Tibial nerve (tissue), 4 donors: Measurements from ENCODE around the gene NDUFA13. TPM values are rescaled to one million over a fixed set of nuclear protein-coding genes. Genes with fewer than 3 reads are reported as not detected.
A peak's percentile ranks its signal among the peaks of the same experiment; 100 is the strongest.

Source experiments
- DNase-seq, 2 donors: peaks; one replicate each; pipeline ENCODE4 v3.0.0-alpha.2; 2019; ENCODE audit warnings: low spot score in 2 of 2
- H3K27ac ChIP-seq, 4 donors: fragments of 200-600 bp; sonication (generic) in 3 of 4; one replicate each; pipeline ENCODE4 v1.5.1; 2017 to 2019; ENCODE audit warnings: mild to moderate bottlenecking in 1 of 4
- H3K27me3 ChIP-seq, 2 donors: fragments of 200-600 bp; sonication (generic) in 1 of 2; one replicate each; pipeline versions ENCODE4 v1.5.1 to v1.6.0; 2017 to 2019
- H3K36me3 ChIP-seq, 3 donors: fragments of 200-600 bp; sonication (generic); one replicate each; pipeline ENCODE4 v1.5.1; 2018 to 2019
- H3K4me1 ChIP-seq, 4 donors: fragments of 200-600 bp; sonication (generic) in 3 of 4; one replicate each; pipeline ENCODE4 v1.5.1; 2017 to 2019
- H3K4me3 ChIP-seq, 4 donors: fragments of 200-600 bp; sonication (generic) in 3 of 4; one replicate each; pipeline ENCODE4 v1.5.1; 2017 to 2019; ENCODE audit warnings: mild to moderate bottlenecking in 1 of 4, moderate library complexity in 1 of 4
- H3K9me3 ChIP-seq, 4 donors: fragments of 200-600 bp; sonication (generic) in 3 of 4; one replicate each; pipeline ENCODE4 v1.5.1; 2017 to 2019
- EP300 ChIP-seq, 2 donors: sonication (generic); formaldehyde crosslinking; IDR thresholded peaks; one replicate each; pipeline ENCODE4 v1.6.1; 2017; ENCODE audit warnings: antibody characterized with exemption in 2 of 2, mild to moderate bottlenecking in 1 of 2
- POLR2A ChIP-seq, 2 donors: fragments of 450-650 bp; IDR thresholded peaks; one replicate each; pipeline ENCODE4 v1.6.1; 2017; ENCODE audit warnings: antibody characterized with exemption in 2 of 2, mild to moderate bottlenecking in 2 of 2, moderate library complexity in 2 of 2
- WGBS, 2 donors: methylation state at CpG; one replicate each; pipeline ENCODE4 v1.1.5; 2018; 5-methylcytosine and 5-hydroxymethylcytosine counted together
- total RNA-seq, 4 donors: library from RNA; depleted of rRNA; stranded (reverse); fragments of >200 nt; gene quantifications; one replicate each; pipeline ENCODE4 v1.1.0, GENCODE V29; 2016
- TF ChIP-seq, protein P1 (sequence below), 5 experiments: fragments of 200-600 bp in 3 of 5; fragments of 450-650 bp in 2 of 5; sonication (generic) in 3 of 5; IDR thresholded peaks; one replicate each; pipeline ENCODE4 v1.5.1; 2016 to 2019; ENCODE audit warnings: antibody characterized with exemption in 5 of 5, mild to moderate bottlenecking in 3 of 5, moderate library complexity in 2 of 5

NDUFA13 gene
- total RNA-seq, 4 donors from 2014 or later: 27.3 to 93.6 (median 61.6) TPM

DNA sequence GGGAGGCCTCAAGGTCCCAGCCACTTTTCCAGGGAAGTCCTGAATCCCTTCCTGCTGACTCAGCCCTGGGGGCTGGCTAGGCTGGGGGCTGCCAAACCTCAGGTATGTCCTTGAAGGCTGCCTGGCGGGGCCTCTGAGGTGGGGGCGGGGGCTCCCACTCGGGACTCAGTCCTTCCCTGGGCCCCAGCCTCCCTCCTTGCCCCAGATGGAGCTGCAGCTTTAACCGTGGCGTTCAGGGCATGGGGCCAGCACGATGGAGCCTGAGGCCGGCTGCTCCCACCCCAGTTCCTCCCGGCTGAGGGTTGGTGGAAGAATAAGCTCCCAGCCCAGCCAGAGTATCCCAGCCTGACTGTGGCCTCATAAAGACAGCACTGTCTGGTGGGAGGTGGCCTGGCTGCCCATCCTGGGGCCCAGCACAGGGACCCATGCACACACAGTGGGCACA, 34.5 kb downstream of the NDUFA13 start:
- Histone ChIP-seq H3K36me3 (no peaks in the 10 kb centered on the region), H3K4me1 (peaks cover 0 to 3% (median 0%) of the 10 kb centered on the region in 4 donors), H3K27me3 (peaks cover 0 to 44% of the 10 kb centered on the region in 2 donors), H3K4me3 (no peak overlapping the region), H3K9me3 (peaks cover 0 to 3% (median 0%) of the 10 kb centered on the region in 4 donors), H3K27ac (no peak overlapping the region)
- 19 to 53% methylated on average over 3 to 7 of the region's 8 CpGs for WGBS, 2 donors
- DNase-seq: no peak
- no peak for TF ChIP-seq EP300 (IDR thresholded peaks at IDR 0.05)
- TF ChIP-seq POLR2A (IDR thresholded peaks at IDR 0.05): no peak
- TF ChIP-seq, protein P1, sequence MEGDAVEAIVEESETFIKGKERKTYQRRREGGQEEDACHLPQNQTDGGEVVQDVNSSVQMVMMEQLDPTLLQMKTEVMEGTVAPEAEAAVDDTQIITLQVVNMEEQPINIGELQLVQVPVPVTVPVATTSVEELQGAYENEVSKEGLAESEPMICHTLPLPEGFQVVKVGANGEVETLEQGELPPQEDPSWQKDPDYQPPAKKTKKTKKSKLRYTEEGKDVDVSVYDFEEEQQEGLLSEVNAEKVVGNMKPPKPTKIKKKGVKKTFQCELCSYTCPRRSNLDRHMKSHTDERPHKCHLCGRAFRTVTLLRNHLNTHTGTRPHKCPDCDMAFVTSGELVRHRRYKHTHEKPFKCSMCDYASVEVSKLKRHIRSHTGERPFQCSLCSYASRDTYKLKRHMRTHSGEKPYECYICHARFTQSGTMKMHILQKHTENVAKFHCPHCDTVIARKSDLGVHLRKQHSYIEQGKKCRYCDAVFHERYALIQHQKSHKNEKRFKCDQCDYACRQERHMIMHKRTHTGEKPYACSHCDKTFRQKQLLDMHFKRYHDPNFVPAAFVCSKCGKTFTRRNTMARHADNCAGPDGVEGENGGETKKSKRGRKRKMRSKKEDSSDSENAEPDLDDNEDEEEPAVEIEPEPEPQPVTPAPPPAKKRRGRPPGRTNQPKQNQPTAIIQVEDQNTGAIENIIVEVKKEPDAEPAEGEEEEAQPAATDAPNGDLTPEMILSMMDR (IDR thresholded peaks at IDR 0.05): no peak

DNA sequence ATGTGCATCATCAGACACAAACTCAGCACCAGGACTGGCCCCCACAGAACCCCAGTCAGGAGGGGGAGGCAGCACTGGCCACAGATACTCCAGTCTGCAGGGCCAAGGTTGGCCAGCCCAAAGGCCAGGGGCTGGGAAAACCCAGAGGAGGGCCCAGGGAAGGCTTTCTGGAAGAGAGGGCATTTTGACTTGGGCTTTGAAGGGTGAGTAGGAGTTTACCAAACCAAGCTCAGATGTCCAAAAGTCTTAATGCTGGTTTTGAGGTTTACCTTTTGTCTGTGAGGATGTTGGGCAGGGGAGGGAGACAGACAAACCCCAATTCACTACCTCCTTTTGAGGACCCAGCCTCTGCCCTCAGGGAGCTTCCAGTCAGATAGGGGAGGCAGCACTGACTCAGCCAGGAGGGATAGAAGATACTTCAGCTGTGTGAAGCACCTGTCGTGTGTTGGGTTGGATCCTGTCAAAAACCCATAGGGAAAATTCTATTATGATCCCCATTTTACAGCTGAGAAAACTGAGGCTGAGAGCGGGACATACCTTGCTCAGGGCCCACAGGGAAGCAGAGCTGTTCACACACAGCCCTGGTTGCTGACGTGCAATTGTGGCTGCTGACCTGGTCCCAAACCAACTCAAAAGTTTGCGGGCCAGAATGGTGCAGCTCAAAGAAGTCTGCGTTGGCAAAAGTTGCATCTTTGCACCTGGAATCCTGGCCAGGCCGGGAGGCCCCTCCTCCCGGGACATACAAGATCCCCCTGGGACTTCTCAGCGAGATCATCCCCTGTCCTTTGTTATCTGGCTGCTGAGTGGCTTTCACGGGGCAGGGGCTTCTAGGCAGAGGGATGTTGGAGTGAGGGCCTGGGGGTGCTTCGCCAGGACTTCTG, 35.2 kb downstream of the NDUFA13 start:
- Histone ChIP-seq H3K27me3 (peaks cover 0 to 38% of the 10 kb centered on the region in 2 donors), H3K9me3 (peaks cover 0 to 3% (median 0%) of the 10 kb centered on the region in 4 donors), H3K4me1 (peaks cover 0 to 3% (median 0%) of the 10 kb centered on the region in 4 donors), H3K4me3 (no peak overlapping the region), H3K27ac (no peak overlapping the region), H3K36me3 (no peaks in the 10 kb centered on the region)
- WGBS, 2 donors: 63 to 72% methylated on average over 10 of the region's 10 CpGs
- TF ChIP-seq, protein P1 (IDR thresholded peaks at IDR 0.05): no peak
- TF ChIP-seq POLR2A (IDR thresholded peaks at IDR 0.05) (no peak), EP300 (IDR thresholded peaks at IDR 0.05) (no peak)
- no peak for DNase-seq

DNA sequence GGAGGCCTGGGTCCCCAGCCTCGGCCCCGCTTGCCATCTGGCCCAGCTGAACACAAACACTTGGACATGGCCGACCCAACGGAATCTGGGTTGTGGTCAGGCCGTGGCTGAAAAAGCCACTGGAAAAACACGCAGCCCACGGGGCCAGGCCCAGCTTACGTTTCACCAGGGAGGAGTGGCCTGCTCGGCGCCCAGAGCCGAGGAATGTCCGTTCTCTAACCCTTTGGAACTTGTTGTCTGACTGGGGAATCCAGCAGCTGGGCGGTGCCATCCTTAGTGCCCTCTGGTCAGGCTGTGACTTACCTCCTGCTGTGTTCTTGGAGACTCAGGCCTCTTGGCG, 35.8 kb downstream of the NDUFA13 start:
- 45 to 54% methylated on average over 14 of the region's 14 CpGs for WGBS, 2 donors
- TF ChIP-seq EP300 (IDR thresholded peaks at IDR 0.05): no peak
- TF ChIP-seq POLR2A (IDR thresholded peaks at IDR 0.05): no peak
- TF ChIP-seq, protein P1 (IDR thresholded peaks at IDR 0.05): no peak
- H3K4me1 ChIP-seq: peaks cover 0 to under 1% (median 0%) of the 10 kb centered on the region in 4 donors
- peaks cover 0 to 3% (median 0%) of the 10 kb centered on the region in 4 donors for H3K9me3 ChIP-seq
- no peaks in the 10 kb centered on the region for H3K36me3 ChIP-seq
- H3K27ac ChIP-seq: no peak overlapping the region
- no peak overlapping the region for H3K4me3 ChIP-seq
- peaks cover 0 to 37% of the 10 kb centered on the region in 2 donors for H3K27me3 ChIP-seq
- no peak for DNase-seq

DNA sequence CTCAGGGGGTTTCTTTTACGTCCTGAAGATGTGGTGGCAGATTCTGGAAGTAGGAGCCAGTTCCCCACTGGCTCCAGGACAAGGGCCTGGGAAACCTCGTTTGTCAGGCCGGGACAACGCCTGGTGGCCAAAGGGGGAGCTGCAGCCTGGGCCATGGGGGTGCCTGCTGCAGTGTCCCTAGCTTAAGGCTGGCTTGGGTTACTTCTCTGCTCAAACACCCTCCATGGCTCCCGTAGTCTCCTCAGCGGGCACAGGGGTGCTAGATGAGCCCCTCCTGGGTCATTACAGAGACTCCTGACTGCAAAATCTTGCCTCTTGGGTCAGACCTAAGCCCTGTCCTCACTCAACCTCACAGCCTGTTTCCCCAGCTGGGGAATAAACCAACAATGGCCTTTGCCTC, 36.8 kb downstream of the NDUFA13 start:
- Histone ChIP-seq H3K27me3 (peaks cover 0 to 27% of the 10 kb centered on the region in 2 donors), H3K4me1 (no peaks in the 10 kb centered on the region)
- WGBS, 2 donors: 51 to 54% methylated on average over 4 to 6 of the region's 6 CpGs

More for the DNA sequence above, 36.8 kb downstream of the NDUFA13 start:
- TF ChIP-seq, protein P1 (IDR thresholded peaks at IDR 0.05): peak in 4 of 5 experiments; percentile 14 to 43 (median 30)
- TF ChIP-seq EP300 (IDR thresholded peaks at IDR 0.05): no peak
- Histone ChIP-seq H3K27ac (no peak overlapping the region), H3K4me3 (no peak overlapping the region), H3K9me3 (peaks cover 0 to 3% (median 0%) of the 10 kb centered on the region in 4 donors), H3K36me3 (no peaks in the 10 kb centered on the region)
- no peak for DNase-seq
